Fibroblast of peridontal ligament (primary cell): ENCODE results near the gene EEF2.
"Not testable (repeated sequence)": the region's sequence is repeated elsewhere in the genome, so short reads cannot be mapped to it uniquely, and the experiment has no call there.

Experiments used
- DNase-seq: peaks from one replicate; pipeline ENCODE4 v3.0.0-alpha.2; 2010; ENCODE audit errors: extremely low read depth

EEF2 gene

DNA sequence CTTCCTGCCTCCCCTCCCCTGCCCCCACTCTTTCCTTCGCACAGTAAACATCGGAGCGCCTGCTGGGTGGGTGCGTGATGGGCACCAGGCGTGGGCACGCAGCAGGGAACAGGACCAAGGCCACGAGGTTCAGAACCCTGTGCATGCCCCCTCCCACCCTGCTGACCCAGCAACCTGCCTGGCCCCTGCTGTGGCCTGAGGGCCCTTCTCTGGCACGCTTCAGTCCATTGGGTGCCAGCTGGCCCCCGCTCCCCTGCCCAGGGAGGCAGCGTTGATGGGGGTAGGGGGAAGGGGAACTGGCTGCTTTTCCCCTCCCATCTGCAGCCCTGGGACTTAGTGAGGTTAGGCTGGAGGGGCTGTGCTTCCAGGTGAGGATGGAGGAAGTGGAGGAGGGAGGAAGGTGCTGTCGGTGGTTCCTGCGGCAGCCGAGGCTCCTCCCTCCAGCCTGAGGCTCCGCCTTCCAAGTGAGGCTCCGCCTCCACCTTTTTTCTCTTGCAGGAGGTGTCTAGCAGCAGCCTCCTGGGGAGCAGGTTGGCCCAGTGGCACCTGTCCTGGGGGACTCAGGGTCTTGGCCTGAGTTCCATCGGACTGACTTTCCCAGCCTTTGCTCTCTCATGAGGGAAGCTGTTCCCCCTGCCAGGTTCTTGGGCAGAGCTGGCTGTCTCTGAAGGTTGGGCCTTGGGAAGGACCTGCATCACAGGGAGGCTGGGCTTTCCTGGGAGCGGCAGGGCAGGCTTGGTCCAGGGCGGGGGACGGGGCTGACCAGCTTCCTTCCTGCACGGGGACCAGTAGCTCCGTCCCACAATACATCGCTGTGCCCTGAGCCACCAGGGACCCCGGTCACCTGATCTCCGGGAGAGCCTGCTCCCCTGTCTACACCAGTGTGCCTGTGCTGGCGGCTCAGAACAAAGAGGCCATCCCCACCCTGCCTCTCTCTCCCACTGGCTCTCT lies 29.6 kb upstream of the EEF2 start:
- no peak for DNase-seq

DNA sequence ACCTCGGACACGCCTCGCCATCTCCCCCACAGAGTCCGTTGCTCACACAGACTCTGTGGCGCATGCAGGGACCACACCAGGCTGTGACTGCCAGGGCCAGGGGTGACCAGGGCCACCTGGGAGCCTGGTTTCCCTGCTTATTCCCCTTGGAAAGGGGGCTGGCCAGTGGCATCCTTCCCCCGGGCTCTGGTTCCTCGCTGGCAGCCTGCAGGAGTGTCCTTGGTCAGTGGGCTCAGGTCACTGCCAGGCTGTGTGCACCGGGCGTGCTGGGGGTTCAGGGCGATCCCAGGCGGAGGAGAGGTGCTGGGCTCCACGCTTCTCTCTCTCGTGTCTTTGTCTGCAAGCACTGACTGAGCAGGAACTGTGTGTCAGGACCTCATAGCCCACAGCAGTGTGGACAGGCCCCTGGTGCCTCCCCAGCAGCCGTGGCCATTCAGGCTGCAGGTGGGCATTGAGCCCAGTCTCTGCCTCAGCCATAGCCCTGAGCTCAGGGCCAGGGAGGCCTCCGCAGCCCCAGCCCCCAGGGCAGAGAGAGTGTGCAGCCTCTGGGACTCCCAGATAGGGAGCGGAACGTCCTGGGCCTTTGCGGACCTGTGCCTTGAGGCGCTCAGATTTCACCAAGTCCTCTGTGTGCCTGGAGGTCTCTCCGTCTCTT lies 28.8 kb upstream of the EEF2 start:
- DNase-seq: no peak

DNA sequence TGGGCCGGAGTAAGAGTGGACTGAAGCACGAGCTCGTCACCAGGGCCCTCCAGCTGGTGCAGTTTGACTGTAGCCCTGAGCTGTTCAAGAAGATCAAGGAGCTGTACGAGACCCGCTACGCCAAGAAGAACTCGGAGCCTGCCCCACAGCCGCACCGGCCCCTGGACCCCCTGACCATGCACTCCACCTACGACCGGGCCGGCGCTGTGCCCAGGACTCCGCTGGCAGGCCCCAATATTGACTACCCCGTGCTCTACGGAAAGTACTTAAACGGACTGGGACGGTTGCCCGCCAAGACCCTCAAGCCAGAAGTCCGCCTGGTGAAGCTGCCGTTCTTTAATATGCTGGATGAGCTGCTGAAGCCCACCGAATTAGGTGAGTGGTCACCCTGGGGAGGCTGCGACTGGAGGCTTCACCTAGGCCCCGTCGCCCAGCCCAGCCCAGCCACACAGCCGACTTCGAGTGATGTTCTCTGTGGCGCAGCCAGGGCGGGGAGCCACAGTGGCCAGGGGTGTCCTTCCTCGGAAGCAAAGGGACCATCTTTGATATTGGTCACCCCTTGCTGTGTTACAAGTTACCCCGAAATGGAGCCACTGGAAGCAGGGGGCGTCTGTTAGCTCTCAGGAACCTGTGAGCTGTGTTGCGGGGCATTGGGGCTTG lies 27.8 kb upstream of the EEF2 start:
- no peak for DNase-seq

DNA sequence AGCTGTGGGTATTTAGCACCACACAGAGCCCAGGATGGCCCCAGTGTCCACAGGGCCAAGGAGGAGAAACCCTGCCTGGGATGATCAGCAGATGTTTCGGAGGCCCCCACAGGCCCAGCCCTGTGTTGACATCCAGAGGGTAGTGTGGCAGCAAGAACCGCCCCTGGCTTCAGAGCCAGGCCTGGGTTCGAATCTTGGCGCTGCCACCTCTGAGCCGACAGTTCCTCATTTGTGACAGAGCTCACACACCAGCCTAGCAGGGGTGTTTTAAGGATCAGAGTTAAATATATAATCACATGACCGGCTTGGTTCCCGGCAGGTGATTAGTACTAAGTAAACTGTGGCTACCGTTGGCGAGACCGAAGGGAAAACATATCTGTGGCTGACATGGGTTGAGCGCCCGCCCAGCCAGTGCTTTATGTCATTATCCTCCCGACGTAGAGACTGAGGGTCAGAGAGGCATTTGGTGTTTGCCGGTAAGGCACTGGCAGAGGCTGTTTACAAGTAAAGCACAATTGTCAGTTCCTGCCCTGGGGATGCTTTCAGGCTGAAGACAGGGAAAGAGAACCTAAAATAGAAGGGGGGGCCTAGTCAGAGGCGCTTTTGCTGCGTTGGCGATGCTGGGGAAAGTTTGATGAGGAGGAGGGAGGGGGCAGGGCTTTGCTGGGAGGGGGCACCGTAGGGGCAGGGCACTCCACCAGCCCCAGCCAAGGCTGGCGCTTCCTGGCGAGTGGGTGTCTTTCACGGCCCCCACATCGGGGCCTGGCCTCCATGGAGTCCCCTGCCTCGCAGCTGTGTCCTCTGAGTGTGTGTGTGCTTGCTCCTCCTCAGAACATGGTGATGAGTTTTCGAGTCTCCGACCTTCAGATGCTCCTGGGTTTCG lies 27.1 kb upstream of the EEF2 start:
- DNase-seq: no peak

DNA sequence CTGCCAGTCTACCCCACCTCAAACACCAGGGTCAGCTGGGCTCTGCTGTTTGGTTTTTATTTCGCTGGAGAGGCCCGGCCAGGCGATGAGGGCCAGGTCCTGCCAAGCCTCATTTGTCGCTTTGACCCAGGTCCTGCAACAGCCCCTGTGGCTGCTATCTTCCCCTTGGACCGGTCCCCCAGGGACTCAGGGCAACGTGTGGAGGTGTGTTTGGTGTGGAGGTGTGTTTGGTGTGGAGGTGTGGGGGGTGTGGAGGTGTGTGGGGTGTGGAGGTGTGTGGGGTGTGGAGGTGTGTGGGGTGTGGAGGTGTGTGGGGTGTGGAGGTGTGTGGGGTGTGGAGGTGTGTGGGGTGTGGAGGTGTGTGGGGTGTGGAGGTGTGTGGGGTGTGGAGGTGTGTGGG lies 26.2 kb upstream of the EEF2 start:
- DNase-seq: not testable (repeated sequence)

DNA sequence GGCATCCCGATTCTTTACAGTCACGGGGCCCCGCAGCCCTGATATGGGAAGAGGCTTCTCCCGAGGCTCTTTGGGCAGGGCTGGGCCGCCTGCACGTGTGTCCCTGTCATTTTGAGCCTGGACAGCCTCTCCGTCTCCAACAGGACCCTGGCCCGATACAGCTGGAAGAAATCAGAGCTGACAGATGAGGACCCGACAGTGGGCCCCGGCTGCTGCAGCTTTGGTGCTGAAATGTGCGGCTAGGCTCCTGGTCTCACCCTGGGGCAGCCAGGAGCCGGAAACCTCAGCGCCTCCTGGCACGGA lies 25.5 kb upstream of the EEF2 start:
- DNase-seq: no peak

DNA sequence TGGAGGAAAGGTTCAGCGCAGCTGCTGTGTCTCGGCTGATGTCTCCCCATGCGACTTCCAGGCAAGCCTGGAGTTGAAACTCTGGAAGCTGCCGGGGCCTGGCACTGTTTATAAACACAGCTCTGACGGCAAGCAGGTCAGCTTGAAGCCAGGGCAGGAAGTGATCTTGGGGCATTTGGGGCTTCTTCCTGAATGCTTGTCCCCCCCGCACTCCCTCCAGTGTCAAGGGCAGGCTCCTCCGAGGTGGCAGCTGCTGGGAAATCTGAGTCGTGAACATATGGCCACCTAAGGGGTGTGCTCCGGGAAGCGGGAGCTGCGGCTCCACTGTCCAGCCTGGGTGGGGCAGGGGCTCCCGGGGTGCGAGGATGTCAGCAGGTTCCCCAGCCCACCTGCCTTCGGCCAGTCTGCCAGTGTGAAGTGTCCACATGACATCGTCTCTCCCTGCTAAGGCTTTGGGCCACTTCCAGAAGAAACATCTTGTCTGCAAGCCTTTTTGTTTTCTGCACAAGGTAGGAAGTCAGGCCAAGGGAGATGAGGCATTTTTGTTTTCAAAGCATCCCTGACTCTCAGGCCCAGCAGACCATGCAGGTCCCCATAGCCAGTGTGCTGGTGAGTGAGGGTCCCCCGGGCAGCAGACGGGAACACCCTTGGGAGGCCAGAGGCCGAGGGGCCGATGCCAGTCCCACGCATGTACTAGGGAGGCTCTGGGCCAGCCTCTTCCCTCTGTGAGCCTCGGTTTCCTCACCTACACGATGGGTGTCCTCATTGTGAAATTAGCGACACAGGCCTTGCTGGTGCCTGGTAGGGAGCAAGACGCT lies 24.9 kb upstream of the EEF2 start:
- no peak for DNase-seq

DNA sequence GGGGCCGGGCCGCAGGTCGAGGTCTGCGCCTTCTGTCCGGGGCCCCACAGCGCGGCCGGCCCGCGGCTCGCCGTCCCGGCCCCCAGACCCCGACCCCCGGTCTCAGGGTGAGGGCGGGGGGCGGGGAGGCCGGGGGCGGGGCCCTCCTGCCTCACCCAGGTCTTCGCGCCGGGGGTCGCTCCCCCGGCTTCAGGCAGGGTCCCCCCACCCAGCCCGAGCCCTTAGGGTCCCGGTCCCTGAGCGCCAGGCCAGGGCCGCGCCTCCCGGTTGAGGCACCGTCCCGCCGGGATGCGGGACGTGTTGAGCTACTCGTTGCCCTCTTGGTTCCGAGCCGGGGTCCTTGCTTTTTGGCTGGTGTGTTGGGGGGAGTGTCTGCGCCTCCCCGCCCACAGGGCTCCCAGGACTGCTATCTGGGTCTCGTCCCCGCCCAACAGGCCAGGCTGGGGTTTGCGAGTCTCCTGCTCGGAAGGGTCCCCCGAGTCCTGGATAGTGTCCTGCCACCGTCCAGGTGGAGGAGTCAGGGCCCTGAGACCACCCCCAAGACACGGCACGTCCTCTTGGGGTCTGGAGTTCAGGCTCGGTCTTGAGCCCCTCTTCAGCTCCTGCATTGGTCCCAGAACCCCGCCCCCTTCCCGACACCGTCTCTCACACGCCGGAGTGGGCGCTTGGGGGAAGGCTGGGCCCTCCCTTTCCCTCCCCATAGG lies 22.7 kb upstream of the EEF2 start:
- no peak for DNase-seq

DNA sequence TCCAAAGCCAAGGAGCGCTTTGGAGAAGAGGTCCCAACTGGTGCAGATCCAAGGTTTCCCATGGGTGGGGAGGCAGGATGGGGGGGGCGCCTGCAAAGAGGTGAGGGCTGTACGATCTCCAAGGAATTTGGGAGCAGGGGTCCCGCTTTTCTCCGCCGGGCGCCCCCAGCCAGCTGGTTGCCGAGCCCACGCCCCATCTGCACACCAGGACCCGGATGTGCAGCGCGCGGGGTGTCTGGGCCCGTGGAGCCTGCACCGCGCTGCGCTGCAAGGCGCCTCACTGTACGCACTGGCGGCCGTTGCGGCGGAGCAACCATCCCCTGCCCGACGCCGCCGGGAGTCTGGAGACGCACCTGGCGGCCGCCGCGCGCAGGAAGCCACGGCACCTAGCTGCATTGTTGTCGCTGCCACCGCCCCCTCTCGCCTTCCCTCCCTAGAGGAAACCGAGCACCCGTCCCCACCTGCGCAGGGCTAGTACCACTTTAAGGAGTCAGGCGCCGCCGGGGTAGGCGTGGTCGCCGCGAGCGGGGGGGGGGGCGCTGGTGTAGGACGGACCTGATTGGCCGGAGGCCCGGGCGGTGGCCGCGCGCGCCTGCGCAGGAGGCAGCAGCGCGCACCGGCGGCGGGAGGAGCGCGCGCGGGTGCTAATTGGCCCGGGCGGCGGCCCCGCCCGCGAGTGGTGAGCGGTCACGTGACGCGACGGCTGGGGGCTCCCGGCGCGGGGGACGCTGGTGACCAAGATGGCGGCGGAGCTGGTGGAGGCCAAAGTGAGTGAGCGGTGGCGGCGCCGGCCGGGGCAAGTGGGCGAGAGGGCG lies 22.0 kb upstream of the EEF2 start, which contains the start of gene PIAS4:
Gene PIAS4, plus strand, starts transcription at position 716 of the 815 bp plus-strand sequence. Its CDS starts 25 bp downstream, at position 741.
- DNase-seq: peak; percentile 82

DNA sequence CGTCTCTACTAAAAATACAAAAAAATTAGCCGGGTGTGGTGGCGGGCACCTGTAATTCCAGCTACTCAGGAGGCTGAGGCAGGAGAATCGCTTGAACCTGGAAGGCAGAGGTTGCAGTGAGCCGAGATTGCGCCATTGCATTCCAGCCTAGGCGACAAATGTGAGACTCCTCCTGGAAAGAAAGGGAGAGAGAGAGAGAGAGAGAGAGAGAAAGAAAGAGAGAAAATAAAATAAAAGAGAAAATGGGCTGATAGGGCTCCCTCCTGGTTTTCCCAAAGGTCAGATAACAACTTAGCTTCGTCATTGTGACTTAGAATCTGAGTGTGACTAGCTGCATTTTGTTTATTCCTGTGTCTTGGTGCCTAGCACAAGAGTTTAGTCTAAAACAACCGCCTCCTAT lies 20.2 kb upstream of the EEF2 start:
- not testable (repeated sequence) for DNase-seq

DNA sequence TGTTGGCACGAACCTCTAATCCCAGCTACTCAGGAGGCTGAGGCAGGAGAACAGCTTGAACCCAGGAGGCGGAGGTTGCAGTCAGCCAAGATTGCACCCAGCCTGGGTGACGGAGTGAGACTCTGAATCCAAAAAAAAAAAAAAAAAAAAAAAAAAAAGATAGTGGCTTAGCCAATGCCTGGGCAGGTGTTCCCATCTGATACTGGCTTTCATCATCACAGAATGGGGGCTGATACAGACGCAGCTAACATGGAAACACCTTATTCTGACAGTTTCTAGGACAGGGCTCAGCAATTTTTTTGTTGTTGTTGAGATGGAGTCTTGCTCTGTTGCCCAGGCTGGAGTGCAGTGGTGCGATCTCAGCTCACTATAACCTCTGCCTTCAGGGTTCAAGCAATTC lies 15.5 kb upstream of the EEF2 start:
- not testable (repeated sequence) for DNase-seq

DNA sequence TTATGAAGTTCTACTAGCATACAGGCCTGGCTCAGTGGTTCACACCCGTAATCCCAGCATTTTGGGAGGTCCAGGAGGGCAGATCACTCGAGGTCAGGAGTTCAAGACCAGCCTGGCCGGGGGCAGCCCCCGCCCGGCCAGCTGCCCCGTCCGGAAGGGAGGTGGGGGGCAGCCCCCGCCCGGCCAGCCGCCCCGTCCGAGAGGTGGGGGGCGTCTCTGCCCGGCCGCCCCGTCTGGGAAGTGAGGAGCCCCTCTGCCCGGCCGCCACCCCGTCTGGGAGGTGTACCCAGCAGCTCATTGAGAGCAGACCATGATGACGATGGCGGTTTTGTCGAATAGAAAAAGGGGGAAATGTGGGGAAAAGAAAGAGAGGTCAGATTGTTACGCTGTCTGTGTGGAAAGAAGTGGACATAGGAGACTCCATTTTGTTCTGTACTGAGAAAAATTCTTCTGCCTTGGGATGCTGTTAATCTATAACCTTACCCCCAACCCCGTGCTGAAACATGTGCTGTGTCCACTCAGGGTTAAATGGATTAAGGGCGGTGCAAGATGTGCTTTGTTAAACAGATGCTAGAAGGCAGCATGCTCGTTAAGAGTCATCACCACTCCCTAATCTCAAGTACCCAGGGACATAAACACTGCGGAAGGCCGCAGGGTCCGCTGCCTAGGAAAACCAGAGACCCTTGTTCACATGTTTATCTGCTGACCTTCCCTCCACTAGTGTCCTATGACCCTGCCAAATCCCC lies 13.6 kb upstream of the EEF2 start:
- DNase-seq: not testable (repeated sequence)

DNA sequence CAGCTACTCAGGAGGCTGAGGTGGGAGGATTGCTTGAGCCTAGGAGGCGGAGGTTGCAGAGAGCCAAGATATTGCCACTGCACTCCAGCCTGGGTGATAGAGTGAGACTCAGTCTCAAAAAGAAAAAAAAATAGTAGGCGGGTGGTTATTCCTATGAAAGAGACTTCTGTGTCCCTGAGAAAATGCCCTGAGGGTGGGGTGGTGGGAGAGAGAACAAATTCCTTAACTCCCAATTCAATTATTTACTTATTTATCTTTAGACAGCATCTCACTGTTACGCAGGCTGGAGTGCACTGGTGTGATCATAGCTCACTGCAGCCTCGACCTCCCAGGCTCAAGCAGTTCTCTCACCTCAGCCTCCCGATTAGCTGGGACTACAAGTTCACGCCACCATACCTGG lies 10.3 kb upstream of the EEF2 start:
- no peak for DNase-seq

DNA sequence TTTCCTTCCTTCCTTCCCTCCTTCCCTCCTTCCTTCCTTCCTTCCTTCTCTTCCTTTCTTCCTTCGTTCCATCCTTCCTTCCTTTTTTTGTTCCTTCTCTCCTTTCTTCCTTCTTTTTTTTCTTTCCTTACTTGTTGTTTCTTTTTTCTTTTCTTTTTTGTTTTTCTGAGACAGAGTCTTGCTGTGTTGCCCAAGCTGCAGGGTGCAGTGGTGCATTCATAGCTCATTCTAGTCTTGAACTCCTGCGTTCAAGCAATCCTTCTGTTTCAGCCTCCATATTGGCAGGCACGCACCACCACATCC lies 5.5 kb upstream of the EEF2 start:
- DNase-seq: no peak

DNA sequence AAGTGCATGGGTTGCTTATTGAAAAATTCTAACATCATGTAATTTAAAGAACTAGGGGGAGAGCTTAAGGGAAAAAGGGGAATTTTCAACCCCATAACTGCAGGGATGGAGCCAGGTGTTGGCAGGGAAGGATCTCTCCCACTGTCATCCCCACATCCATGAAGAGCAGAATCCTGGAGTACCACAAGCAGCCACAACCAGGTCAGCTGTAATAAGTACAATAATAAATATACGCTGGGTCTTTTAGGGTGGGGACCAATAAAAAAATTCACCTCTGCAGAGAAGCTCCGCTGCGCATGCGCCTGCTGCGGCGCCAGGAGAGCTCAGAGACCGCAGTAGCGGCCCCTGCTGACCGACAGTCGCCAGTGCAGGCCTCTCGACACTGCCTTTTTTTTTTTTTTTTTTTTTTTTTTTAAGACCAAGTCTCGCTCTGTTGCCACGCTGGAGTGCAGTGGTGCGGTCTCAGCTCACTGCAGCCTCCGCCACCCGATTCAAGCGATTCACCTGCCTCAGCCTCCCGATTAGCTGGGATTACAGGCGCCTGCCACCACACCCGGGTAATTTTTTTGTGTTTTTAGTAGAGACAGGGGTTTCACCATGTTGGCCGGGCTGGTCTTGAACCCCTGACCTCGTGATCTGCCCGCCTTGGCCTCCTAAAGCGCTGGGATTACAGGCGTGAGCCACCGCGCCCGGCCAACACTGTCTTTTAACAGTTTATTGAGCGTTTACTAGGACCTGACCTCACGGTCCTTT lies 2.5 kb upstream of the EEF2 start:
- DNase-seq: peak; percentile 82

DNA sequence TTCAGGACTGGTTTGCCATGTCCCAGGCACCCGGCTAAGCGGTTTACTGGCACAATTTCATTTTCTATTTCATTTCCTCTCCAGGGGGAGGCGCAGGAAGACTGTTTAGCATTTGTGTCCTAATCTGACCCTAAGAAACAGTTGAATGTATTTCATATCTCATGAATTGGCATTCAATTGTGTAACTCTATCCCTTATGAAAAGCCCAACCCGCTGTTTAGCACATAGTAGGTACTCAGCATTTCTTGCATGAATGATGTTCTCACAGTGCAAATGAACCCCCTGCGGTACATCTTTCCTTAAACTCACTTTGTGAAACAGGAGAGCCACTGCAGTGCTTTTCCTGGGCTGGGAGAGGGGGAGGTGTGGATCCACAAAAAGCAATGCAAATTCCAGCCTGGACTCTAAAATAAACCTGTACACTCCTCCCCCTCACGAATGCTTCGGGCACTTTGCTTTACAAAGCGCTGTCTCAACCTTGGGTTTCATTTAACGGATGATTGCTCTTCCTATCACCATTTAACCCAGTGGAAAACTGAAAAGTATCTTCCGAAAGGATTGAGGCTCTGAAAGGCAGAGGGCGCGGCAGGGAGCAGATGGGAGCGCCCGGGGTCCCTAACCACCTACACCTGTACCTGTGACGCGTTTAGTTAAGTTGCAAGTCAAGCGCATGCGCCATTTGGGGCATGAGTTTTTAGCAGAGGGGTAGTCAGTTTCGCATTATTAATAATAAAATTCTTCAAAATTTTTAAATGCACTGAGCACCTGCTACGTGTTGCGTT lies 1.2 kb upstream of the EEF2 start:
- DNase-seq: peak; percentile 84

DNA sequence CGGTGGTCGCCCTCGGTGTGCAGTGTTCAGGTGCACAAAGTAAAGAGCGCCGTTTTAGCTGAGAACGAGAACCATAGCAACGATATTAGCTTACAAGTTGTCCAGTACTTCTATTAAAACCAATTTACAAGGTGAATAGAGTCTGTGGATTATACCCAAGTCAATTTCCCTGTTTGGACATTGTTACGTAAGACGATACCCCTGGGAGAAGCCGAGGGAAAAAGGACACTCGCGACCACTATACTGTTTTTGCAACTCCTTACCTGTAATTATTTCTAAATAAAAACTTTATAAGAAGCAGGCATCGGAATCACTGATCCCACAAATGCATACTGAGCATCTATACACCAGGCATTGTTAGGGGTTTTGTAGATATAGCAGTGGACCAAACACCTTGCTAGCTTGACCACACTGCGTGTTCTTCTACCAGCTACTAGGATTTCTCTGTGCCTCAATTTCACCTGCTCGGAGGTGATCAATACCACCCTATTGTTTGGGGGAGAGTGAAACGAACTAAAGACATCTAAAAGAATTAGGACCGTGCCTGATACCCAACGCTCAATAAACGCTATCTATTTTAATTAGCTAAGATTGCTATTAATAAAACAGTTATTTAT lies 488 bp upstream of the EEF2 start:
- DNase-seq: no peak
